SKM-1 (cell line): ENCODE data around the gene OCLN.
"Not testable (repeated sequence)": the region's sequence is repeated elsewhere in the genome, so short reads cannot be mapped to it uniquely, and the experiment has no call there.

Source experiments
- DNase-seq: peaks from one replicate; lab custom pipeline; 2025; ENCODE audit not compliant: unreplicated experiment; lab: John Stamatoyannopoulos, UW

Gene OCLN

GRCh38 chr5:69489246-69489645 is 3.3 kb upstream of the OCLN start:
- no peak for DNase-seq

DNA sequence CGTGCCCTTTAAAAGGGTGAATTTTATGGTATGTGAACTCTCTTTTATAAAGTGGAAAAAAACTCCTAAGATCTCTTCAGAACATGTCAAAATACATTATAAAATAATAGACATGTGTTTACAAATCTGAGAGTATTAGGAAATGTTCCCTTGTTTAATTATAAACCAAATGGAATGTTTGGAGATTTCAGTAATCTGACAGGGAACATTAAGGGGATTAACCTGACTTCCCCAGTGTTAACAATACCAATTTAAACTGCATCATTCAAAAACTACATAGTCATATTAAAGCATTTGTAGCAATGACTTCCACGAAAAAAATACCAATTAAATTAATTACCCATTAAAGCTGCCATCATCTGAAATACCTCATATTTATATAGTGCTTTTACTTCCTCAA is 1.6 kb upstream of the OCLN start:
- no peak for DNase-seq

- DNase-seq, result no peak
These were observed 676 bp upstream of the OCLN start for GRCh38 chr5:69491838-69492390.

- DNase-seq, result no peak
These were observed 369 bp downstream of the OCLN start for GRCh38 chr5:69492923-69493395.

- no peak for DNase-seq
These were observed 975 bp downstream of the OCLN start for GRCh38 chr5:69493396-69494133.

DNA sequence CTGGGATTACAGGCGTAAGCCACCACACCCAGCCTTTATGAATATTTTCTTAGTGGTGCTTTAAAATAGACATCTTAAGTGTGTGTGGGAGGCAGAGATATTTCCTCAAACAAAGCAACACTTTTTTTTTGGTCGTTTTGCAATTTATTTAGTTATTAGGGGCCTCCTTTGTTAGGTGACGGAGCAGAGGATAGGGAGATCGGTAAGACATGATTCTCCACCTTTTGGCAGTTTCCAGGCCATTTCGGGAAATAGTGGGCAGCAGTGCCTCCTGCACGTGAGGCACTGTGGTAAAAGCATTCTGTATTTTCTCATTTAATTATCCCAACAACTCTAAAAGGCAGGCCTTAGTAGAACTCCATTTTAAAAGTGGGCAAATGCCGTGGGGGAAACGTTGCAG is 1.9 kb downstream of the OCLN start:
- no peak for DNase-seq

- DNase-seq, result no peak
These were observed 4.5 kb downstream of the OCLN start for GRCh38 chr5:69497006-69497520.

GRCh38 chr5:69498384-69498783 is 5.8 kb downstream of the OCLN start:
- no peak for DNase-seq

DNA sequence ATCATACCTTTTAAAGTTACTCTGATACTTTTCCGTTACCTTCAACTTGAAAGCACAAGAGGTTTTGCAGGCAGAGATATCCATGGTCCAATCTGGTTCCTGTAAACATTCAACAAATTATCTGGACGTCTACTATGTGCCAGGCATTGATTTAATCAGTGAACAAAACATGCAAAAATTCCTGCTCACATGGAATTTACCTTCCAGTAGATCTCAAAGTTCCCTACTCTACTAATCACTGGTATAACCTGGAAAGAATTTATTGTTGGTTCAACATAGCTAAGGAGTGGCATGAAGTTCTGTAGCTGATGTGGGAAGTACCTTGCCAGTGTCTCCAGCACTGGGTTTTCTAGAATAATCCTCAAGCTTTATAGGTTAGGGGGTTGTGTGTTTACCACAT is 9.8 kb downstream of the OCLN start:
- DNase-seq, result no peak

- DNase-seq, result no peak
These were observed 10.3 kb downstream of the OCLN start for GRCh38 chr5:69502767-69503488.

DNA sequence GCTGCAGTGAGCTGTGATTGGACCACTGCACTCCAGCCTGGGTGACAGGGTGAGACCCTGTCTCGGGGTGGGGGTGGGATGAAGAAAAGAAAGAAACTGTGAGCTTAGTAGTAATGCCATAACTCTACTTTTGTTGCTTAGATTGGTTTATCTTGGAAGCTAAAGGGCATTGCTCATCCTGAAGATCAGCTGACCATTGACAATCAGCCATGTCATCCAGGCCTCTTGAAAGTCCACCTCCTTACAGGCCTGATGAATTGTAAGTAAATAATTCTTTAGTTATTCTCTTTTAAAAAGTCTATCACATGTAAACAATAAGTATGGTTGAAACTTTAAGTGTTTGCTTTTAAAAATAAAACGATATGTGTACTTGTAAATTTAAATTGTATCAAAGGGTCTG is 11.4 kb downstream of the OCLN start:
- DNase-seq, result no peak

DNA sequence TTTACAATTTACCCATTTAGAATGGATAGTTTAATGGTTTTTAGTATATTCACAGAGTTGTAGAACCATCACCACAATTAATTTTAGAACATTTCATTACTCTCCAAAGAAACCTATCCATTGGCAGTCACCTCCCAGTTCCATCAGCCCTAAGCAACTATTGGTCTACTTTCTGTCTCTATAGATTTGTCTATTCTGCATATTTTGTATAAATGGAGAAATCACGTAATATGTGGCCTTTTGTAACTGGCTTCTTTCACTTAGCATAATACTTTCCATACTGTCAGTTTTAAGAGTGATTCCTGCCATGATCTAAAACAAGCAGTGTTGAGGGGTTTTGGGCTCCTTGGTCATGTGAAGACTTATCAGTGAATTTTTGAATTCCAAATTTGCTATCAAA is 12.7 kb downstream of the OCLN start:
- no peak for DNase-seq

DNA sequence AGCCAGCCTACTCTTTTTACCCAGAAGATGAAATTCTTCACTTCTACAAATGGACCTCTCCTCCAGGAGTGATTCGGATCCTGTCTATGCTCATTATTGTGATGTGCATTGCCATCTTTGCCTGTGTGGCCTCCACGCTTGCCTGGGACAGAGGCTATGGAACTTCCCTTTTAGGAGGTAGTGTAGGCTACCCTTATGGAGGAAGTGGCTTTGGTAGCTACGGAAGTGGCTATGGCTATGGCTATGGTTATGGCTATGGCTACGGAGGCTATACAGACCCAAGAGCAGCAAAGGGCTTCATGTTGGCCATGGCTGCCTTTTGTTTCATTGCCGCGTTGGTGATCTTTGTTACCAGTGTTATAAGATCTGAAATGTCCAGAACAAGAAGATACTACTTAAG is 16.6 kb downstream of the OCLN start:
- DNase-seq, result no peak

GRCh38 chr5:69510694-69511093 is 18.1 kb downstream of the OCLN start:
- no peak for DNase-seq

DNA sequence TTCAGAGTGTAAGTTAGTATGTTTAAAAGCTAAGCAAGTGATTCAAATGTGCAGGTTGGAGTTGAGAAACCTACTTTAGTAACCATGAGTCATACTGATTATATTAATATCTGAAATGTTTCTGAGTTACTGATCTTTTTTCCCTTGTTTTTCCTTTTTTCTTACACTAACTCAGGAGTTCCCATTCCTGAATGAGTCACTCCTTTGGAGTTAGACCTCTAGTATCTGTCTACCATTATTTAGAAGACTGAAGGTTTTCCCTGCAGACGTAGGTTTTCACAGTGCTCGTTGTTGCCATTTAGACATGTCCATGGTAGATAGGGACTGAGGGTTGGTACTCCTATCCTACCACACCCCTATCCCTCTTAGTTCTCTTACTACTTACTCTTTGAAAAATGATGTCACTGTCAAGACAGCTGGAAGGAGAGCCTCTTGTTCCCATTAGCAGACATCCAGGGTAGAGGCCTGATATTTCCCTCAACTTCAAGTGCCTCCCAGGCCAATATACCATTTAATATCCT is 20.2 kb downstream of the OCLN start:
- no peak for DNase-seq

DNA sequence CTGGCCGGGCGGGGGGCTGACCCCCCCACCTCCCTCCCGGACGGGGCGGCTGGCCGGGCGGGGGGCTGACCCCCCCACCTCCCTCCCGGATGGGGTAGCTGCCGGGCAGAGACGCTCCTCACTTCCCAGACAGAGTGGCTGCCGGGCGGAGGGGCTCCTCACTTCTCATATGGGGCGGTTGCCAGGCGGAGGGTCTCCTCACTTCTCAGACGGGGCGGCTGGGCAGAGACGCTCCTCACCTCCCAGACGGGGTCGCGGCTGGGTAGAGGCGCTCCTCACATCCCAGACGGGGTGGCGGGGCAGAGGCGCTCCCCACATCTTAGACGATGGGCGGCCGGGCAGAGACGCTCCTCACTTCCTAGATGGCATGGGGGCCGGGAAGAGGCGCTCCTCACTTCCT is 23.0 kb downstream of the OCLN start:
- DNase-seq, result not testable (repeated sequence)

GRCh38 chr5:69516769-69517168 is 24.2 kb downstream of the OCLN start:
- DNase-seq, result no peak

- DNase-seq, result no peak
These were observed 25.2 kb downstream of the OCLN start for GRCh38 chr5:69517763-69518212.

GRCh38 chr5:69519285-69519684 is 26.7 kb downstream of the OCLN start:
- DNase-seq, result no peak

GRCh38 chr5:69522035-69522434 is 29.4 kb downstream of the OCLN start:
- no peak for DNase-seq

DNA sequence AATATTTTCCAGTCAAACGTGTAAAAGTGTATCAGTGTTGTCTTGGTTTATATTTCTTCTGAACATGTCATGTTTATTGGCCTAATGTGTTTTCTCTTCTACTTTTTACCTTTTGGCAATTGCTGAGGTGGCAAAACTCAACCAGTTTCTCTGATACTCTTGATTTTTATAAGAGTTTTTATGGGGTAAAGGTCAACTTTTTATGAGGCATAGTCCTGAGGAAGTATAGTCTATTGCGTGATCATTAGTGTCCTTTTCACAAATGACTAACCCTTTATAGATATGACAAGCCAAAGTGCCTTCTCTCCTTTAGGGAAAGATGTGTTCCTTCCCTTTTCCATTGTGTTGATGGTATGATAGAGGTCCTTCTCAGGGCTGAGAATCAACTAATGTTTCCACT is 32.9 kb downstream of the OCLN start:
- DNase-seq, result no peak

DNA sequence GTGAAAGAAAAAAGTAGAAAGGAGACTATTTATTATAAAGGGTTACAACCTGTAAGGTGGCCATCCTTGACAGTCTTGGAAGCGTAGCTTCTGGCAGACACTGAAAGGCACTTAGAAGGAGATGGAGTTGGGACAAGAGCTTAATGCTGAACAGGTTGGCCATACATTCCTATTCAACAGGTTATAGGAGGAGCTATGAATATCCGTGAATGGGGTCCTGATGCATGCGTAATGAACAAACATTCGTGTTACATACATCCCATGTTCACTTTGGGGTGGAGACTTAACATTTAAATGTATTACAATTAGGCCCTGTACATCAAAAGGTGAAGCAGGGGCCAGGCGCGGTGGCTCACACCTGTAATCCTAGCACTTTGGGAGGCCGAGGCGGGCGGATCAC is 34.1 kb downstream of the OCLN start:
- DNase-seq, result no peak
